ENCODE results near the gene EEIG2.
A peak's percentile ranks its signal among the peaks of the same experiment; 100 is the strongest.
"Not testable (repeated sequence)": the region's sequence is repeated elsewhere in the genome, so short reads cannot be mapped to it uniquely, and the experiment has no call there.

EEIG2 gene

GRCh38 chr1:108547493-108547892 is 12.4 kb upstream of the EEIG2 start:
- not testable (repeated sequence) for DNase-seq (ENCODE audit: low read depth in 3 of 3, low spot score in 1 of 3)

DNA sequence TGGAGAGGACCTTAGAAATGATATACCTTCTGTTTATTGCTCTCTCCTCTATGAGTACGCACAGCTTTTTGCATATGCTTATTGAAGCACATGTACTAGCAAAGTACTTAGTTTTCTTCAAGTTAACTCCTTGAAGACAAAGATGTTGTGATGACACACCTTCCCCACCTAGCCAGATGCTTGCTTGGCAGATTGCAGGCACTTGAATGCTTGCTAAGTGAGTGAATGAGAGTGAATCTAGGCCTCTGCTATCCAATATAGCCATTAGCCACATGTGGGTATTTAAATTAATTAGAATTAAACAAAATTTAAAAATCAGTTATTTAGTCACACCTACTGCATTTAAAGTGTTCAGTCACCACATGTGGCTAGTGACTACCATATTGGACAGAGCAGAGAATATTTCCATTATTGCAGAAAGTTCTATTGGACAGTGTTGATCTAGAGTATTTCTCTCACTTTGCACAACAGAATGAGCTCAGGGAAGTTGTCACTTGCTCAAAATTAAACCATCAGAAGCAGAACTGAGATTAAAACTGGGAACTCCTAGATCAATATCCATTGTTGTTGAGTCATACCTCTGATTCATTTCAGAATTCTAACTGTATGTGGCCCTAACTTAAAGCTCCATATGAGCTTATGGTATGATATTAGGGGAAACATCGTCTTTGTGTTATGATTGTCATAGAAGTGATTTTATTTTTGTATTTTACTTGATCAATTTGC is 8.6 kb upstream of the EEIG2 start:
- no peak for DNase-seq (ENCODE audit: low read depth in 3 of 3, low spot score in 1 of 3)

GRCh38 chr1:108553905-108554304 is 6.0 kb upstream of the EEIG2 start:
- no peak for DNase-seq (ENCODE audit: low read depth in 3 of 3, low spot score in 1 of 3)

DNA sequence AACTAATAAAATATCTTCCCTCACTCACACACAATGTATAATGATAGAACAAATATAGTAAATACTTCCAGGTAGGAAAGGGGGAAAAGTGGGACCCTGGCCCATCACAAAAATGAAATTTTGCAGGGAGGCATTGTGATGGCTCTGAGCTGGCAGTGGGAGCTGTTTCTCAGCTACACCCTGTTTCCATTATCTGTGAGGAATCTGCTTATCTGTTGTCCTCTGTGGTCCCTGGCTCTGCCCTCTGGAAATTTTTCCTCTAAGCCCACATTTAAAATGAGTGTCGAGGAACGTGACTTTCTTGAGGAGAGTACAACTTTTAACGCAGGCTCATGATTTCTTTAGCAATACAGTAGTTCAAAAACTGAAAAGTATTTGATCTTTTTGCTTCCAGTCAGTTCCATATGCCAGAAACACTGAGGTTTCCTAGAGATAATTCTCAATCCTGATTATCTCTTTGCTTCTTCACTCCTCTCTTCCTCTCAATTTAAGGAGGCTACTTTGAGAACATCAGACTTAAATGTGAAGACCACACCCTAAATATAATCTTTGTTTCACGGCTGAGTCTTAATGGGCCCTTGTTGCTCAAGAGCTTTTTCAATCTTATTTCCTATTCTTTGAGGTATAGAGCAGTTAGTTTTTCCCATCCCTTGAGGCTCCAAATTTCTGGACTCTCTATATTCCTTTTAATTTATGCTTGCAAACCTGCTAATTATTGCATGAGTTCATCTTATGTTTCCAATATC is 5.0 kb upstream of the EEIG2 start:
- no peak for DNase-seq (ENCODE audit: low read depth in 3 of 3, low spot score in 1 of 3)

DNA sequence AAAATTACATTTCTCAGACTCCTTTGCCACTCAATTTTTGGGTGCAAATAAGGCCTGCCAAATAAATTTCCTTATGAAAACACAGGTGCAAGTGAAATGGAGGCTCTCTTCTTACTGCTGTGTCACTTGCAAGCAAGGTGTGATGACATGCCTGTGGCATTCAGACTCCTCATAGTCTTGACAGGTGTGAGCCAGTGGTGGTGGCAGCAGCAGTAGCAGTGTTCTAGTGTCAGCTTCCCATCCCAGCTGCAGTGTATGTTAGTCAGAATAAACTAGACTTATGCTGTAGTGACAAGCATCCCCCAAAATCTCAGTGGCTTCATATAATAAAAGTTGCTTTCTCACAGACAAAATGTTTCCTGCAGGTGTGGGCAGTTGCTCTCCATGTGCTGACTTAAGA is 3.8 kb upstream of the EEIG2 start:
- no peak for DNase-seq (ENCODE audit: low read depth in 3 of 3, low spot score in 1 of 3)

GRCh38 chr1:108556499-108556898 is 3.4 kb upstream of the EEIG2 start:
- no peak for DNase-seq (ENCODE audit: low read depth in 3 of 3, low spot score in 1 of 3)

- no peak for DNase-seq (ENCODE audit: low read depth in 3 of 3, low spot score in 1 of 3)
These were observed 2.6 kb upstream of the EEIG2 start for GRCh38 chr1:108557296-108557695.

DNA sequence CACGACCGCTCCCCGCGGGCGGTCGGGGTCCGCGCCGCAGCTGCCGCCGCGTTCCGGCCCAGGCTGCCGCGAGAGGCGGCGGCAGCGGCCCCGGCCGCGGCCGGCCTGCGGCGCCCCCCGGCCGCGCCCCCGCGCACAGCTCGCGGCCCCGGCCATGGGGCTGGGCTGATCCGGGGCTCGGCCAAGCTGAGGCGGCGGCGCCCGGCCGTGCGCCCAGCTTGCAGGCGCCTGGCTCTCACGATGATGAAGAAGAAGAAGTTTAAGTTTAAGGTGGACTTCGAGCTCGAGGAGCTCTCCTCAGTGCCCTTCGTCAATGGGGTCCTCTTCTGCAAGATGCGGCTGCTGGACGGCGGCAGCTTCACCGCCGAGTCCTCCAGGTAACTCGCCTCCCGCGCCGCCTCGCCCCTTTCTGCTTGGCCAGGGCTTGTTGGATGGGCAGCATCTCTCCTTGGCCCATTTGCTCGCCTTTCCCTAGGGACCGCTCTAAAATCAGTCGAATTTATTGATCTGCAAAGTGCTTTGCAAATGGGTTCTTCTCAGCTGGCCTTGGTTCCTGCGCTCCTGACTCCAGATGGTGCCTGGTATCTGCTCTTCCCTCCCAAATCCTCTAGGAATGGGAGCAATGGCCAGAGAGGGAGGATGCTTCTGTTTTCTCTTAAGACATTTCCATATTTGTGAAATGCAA is 431 bp downstream of the EEIG2 start:
- no peak for DNase-seq (ENCODE audit: low read depth in 3 of 3, low spot score in 1 of 3)

DNA sequence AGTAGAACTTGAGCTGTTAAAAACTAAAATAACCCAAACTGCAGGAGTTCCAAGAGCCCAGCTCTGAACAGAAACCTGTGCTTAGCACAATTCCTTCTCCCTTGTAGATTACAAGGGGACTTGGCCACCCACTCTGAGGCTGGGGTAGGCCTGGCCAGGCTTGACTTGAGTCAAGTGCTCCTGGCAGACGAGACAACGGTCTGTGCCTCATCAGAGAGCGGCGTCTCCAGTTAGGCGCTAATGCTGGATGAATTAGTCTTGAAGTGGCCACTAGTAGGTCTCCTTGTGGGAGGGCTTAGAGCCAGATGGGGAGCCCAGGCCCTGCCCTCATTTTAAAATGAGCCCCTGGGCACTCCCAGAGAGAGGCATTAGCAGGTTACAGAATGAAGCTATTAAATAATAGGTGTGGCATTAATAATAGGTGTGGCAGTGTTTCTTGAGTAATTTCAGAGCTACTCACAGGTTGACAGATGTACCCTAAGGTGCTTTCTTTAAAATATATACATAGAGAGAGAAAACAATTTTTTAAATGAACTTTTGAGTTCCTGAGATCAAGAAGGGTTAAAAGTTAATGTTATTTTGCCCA is 1.1 kb downstream of the EEIG2 start:
- DNase-seq (ENCODE audit: low read depth in 3 of 3, low spot score in 1 of 3), result no peak

GRCh38 chr1:108561689-108562326 is 1.9 kb downstream of the EEIG2 start:
- DNase-seq (ENCODE audit: low read depth in 3 of 3, low spot score in 1 of 3), result peak; percentile 59 to 68 (median 68)

DNA sequence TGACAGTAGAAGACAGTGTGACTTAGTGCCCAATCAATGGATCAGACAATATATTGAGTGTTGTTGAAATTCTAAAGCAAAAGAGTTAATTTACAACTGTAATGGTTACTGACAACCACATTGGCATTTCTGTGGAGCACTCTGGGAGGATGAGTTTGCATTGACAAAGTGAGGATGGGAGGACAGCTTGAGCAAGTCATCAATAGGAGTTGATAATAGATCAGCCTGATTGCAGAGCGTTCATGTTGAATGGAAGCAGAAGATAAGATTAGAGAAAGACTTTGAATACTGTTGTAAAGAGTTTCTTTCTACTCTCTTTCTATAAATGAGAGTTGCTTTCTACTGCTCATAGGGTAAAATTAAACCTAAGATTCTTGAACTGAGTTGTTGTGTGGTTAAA is 3.9 kb downstream of the EEIG2 start:
- DNase-seq (ENCODE audit: low read depth in 3 of 3, low spot score in 1 of 3), result no peak

GRCh38 chr1:108565081-108565480 is 5.2 kb downstream of the EEIG2 start:
- DNase-seq (ENCODE audit: low read depth in 3 of 3, low spot score in 1 of 3), result no peak

GRCh38 chr1:108565512-108565911 is 5.6 kb downstream of the EEIG2 start:
- no peak for DNase-seq (ENCODE audit: low read depth in 3 of 3, low spot score in 1 of 3)

DNA sequence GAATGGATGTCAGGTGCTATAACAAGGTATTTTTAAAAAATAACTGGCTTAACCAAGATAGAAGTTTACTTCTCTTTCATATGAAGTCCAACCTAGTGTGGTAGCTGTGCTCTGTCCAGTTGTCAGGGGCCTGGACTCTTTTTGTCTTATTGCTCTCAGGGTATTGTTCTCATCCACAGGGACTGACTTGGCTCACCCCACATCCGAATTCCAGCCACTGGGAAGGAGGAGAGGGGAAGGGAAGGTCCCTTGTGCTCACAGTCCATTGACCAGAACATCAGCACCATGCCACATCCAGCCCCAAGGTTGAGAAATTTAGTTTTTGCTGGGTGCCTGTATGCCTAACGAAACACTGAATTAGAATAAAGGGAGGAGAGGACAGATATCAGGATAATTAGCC is 8.7 kb downstream of the EEIG2 start:
- DNase-seq (ENCODE audit: low read depth in 3 of 3, low spot score in 1 of 3), result no peak

DNA sequence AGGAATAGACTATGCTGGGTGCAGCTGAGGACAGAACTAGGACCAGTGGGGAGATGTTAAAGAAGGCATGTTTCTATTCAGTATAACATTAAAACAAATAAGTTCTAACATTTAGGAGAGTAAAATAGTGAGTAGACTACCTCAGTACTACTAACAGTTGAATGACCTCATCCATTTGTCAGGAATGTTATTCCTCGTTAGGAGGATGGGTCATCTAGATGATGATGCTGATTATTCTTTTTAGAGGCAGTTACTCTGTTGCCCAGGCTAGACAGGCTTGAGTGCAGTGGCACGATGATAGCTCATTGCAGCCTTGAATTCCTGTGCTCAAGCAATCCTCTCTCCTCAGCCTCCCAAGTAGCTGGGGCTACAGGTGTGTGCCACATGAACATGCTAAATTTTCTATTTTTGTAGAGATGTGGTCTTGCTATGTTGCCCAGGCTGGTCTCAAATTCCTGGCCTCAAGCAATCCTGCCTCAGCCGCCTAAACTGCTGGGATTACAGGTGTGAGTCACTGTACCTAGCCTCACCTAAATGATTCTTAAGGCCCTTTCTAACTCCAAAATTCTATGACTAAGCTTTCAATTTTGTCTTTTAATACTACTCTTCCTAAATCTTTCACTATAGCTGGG is 9.3 kb downstream of the EEIG2 start:
- no peak for DNase-seq (ENCODE audit: low read depth in 3 of 3, low spot score in 1 of 3)

GRCh38 chr1:108570128-108570527 is 10.2 kb downstream of the EEIG2 start:
- DNase-seq (ENCODE audit: low read depth in 3 of 3, low spot score in 1 of 3), result no peak

- DNase-seq (ENCODE audit: low read depth in 3 of 3, low spot score in 1 of 3), result no peak
These were observed 11.1 kb downstream of the EEIG2 start for GRCh38 chr1:108570998-108571401.

- DNase-seq (ENCODE audit: low read depth in 3 of 3, low spot score in 1 of 3), result no peak
These were observed 12.3 kb downstream of the EEIG2 start for GRCh38 chr1:108572182-108572581.

DNA sequence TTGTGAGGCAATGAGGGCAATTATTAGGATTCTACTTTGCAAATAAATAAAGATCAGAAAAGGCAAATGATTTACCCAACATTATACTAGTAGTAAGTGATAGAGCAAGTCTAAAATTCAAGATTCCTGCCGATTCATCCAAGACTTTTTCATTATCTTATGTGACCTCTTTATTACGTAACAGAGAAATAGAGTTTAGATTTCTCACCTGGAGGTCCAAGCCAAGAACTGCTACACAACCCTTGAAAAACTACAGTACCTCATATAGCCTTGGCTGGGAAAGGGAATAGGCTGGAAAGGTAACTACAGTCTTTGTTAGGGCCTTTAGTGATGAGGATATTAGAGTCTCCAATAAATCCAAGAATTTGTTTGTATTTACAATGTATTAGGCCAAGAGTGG is 13.3 kb downstream of the EEIG2 start:
- no peak for DNase-seq (ENCODE audit: low read depth in 3 of 3, low spot score in 1 of 3)

DNA sequence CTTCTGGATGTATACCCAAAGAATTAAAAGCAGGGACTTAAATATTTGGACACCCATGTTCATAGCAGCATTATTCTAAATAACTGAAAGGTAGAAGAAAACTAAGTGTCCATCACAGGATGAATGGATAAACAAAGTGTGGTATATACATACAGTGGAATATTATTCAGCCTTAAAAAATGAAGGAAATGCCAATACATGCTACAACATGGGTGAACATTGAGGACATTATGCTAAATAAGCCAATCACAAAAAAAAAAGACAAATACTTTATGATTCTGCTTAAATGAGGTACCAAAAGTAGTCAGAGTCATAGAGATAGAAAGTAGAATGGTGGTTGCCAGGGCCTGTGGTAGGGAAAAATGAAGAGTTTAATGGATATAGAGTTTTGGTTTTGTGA is 14.1 kb downstream of the EEIG2 start:
- no peak for DNase-seq (ENCODE audit: low read depth in 3 of 3, low spot score in 1 of 3)

DNA sequence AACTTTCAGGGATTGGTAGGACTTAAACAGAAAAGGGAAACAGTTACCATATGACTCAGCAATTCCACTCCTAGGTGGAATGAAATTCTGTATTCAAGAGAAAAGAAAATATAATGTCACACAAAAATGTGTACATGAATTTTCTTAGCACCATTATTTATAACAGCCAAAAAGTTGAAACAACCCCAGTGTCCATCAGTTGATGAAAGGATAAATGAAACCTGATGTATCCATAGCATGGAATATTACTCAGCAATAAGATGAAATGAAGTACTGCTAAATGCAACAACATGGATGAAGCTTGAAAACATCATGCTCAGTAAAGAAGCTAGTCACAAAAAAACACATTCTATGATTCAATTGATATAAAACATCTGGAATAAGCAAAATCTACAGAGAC is 15.5 kb downstream of the EEIG2 start:
- DNase-seq (ENCODE audit: low read depth in 3 of 3, low spot score in 1 of 3), result no peak
